IMR-90 (cell line): ENCODE results near the gene PLXDC1. TPM values are rescaled to one million over a fixed set of nuclear protein-coding genes. Genes with fewer than 3 reads are reported as not detected.

Experiments used
- ATAC-seq: fragments of 200-7000 bp; cut with Tn5 transposase; 2 replicates; pipeline ENCODE4 v1.9.1; 2020; ENCODE audit warnings: low read depth, mild to moderate bottlenecking, moderate library complexity
- BruUV-seq: library from RNA; stranded (reverse); fragments of 400-500 nt; replicated peaks from 2 replicates; lab custom pipeline; 2021; lab: Mats Ljungman, UMichigan
- CTCF ChIA-PET: fragments of 300-600 bp; formaldehyde crosslinking; extraction: SDS; loops from one replicate; lab custom pipeline; 2021; ENCODE audit warnings: antibody characterized with exemption; lab: Yijun Ruan, JAX
- POLR2A ChIA-PET: fragments of 300-600 bp; sonication (Branson Sonifier 250); formaldehyde crosslinking; loops from one replicate; lab custom pipeline; 2022; ENCODE audit warnings: antibody characterized with exemption; ENCODE audit not compliant: unreplicated experiment; lab: Charles Lee
- DNase-seq: peaks from one replicate; pipeline ENCODE4 v3.0.0; 2013
- H2AFZ ChIP-seq: replicated peaks from 2 replicates; pipeline ENCODE3; 2013; ENCODE audit warnings: low read length, mild to moderate bottlenecking; ENCODE audit not compliant: poor library complexity
- H2AK5ac ChIP-seq: 2 replicates; pipeline ENCODE4 v1.6.1; 2013; ENCODE audit warnings: low read depth, low read length, inconsistent platforms
- H2AK9ac ChIP-seq: replicated peaks from 2 replicates; pipeline ENCODE3; 2013; ENCODE audit warnings: mild to moderate bottlenecking, low read depth, low read length, moderate library complexity; ENCODE audit not compliant: poor library complexity
- H2BK120ac ChIP-seq: 2 replicates; pipeline ENCODE4 v1.6.1; 2013; ENCODE audit warnings: low read depth, low read length, inconsistent platforms
- H2BK15ac ChIP-seq: 3 replicates; pipeline ENCODE4 v1.6.1; 2013; ENCODE audit warnings: low read depth, low read length, inconsistent platforms
- H2BK20ac ChIP-seq: 2 replicates; pipeline ENCODE4 v1.6.1; 2013; ENCODE audit warnings: low read depth, mild to moderate bottlenecking, inconsistent platforms, low read length, moderate library complexity
- H2BK5ac ChIP-seq: 2 replicates; pipeline ENCODE4 v1.6.1; 2013; ENCODE audit warnings: mild to moderate bottlenecking, low read depth, low read length, inconsistent platforms; ENCODE audit not compliant: poor library complexity, severe bottlenecking
- H3K14ac ChIP-seq: replicated peaks from 2 replicates; pipeline ENCODE4 v1.6.1; 2013; ENCODE audit warnings: low read depth, low read length, inconsistent platforms
- H3K18ac ChIP-seq: 2 replicates; pipeline ENCODE4 v1.6.1; 2013; ENCODE audit warnings: low read depth, low read length, control low read depth
- H3K23ac ChIP-seq: 2 replicates; pipeline ENCODE4 v1.6.1; 2013; ENCODE audit warnings: low read depth, low read length, inconsistent platforms
- H3K27ac ChIP-seq: 2 replicates; pipeline ENCODE4 v1.5.1; 2013; ENCODE audit warnings: mild to moderate bottlenecking, control low read depth, low read length; ENCODE audit not compliant: insufficient read depth
- H3K27me3 ChIP-seq: 2 replicates; pipeline ENCODE4 v1.6.1; 2013; ENCODE audit warnings: low read length; ENCODE audit not compliant: control insufficient read depth, insufficient read depth
- H3K36me3 ChIP-seq: 2 replicates; pipeline ENCODE4 v1.6.1; 2013; ENCODE audit warnings: low read length, mixed read lengths; ENCODE audit not compliant: control insufficient read depth, insufficient read depth
- H3K4ac ChIP-seq: 2 replicates; pipeline ENCODE4 v1.6.1; 2013; ENCODE audit warnings: low read depth, low read length, inconsistent platforms
- H3K4me1 ChIP-seq: 2 replicates; pipeline ENCODE4 v1.6.1; 2013; ENCODE audit warnings: low read length, mixed read lengths; ENCODE audit not compliant: control insufficient read depth, insufficient read depth
- H3K4me2 ChIP-seq: 2 replicates; pipeline ENCODE4 v1.6.1; 2013; ENCODE audit warnings: low read depth, mild to moderate bottlenecking, control low read depth, low read length, moderate library complexity
- H3K4me3 ChIP-seq: 2 replicates; pipeline ENCODE4 v1.5.1; 2013; ENCODE audit warnings: low read depth, mild to moderate bottlenecking, control low read depth, low read length, moderate library complexity; ENCODE audit not compliant: insufficient read depth
- H3K56ac ChIP-seq: 2 replicates; pipeline ENCODE4 v1.6.1; 2013; ENCODE audit warnings: low read length, inconsistent platforms; ENCODE audit not compliant: insufficient read depth; ENCODE audit errors: extremely low read depth
- H3K79me1 ChIP-seq, 2 experiments: 2 replicates each; pipeline ENCODE4 v1.6.1; 2013; ENCODE audit warnings: low read length in 2 of 2, inconsistent platforms in 1 of 2, low read depth in 1 of 2
- H3K9ac ChIP-seq: 2 replicates; pipeline ENCODE4 v1.6.1; 2013; ENCODE audit warnings: low read depth, low read length, control low read depth
- H3K9me1 ChIP-seq: 2 replicates; pipeline ENCODE4 v1.6.1; 2013; ENCODE audit warnings: low read length, inconsistent platforms; ENCODE audit not compliant: insufficient read depth
- H3K9me3 ChIP-seq: 2 replicates; pipeline ENCODE4 v1.6.1; 2013; ENCODE audit warnings: low read length; ENCODE audit not compliant: control insufficient read depth, insufficient read depth
- H4K20me1 ChIP-seq: 2 replicates; pipeline ENCODE4 v1.6.1; 2013; ENCODE audit warnings: low read length, inconsistent platforms; ENCODE audit not compliant: insufficient read depth
- H4K5ac ChIP-seq: 2 replicates; pipeline ENCODE4 v1.6.1; 2013; ENCODE audit warnings: mild to moderate bottlenecking, low read depth, low read length, control low read depth
- H4K8ac ChIP-seq, 2 experiments: 2 replicates each; pipeline ENCODE4 v1.6.1; 2013; ENCODE audit warnings: low read depth in 2 of 2, low read length in 2 of 2, control low read depth in 1 of 2, inconsistent platforms in 1 of 2
- H4K91ac ChIP-seq: 2 replicates; pipeline ENCODE4 v1.6.1; 2013; ENCODE audit warnings: low read depth, low read length, inconsistent platforms; ENCODE audit not compliant: insufficient read depth
- BHLHE40 ChIP-seq: fragments of 150-350 bp; IDR thresholded peaks from 2 replicates; pipeline ENCODE4 v1.6.1; 2016; ENCODE audit warnings: mild to moderate bottlenecking, low read depth, low read length
- CHD1 ChIP-seq: IDR thresholded peaks from 2 replicates; pipeline ENCODE4 v1.6.1; 2012; ENCODE audit warnings: low read depth, low read length, improper control_type of control experiment
- FOS ChIP-seq: fragments of 150-350 bp; IDR thresholded peaks from 2 replicates; pipeline ENCODE4 v1.6.1; 2016; ENCODE audit warnings: low read depth, low read length
- MAZ ChIP-seq: IDR thresholded peaks from 2 replicates; pipeline ENCODE4 v1.6.1; 2012; ENCODE audit warnings: low read depth, mild to moderate bottlenecking, low read length, improper control_type of control experiment, moderate library complexity, borderline replicate concordance
- MXI1 ChIP-seq: IDR thresholded peaks from 2 replicates; pipeline ENCODE4 v1.6.1; 2012; ENCODE audit warnings: low read depth, mild to moderate bottlenecking, low read length, moderate library complexity, borderline replicate concordance
- NFE2L2 ChIP-seq: fragments of 150-350 bp; IDR thresholded peaks from 2 replicates; pipeline ENCODE4 v1.6.1; 2016; ENCODE audit warnings: low read depth, mild to moderate bottlenecking, low read length
- RCOR1 ChIP-seq: IDR thresholded peaks from 2 replicates; pipeline ENCODE4 v1.6.1; 2012; ENCODE audit warnings: mild to moderate bottlenecking, low read length, improper control_type of control experiment; ENCODE audit not compliant: insufficient replicate concordance
- RFX5 ChIP-seq: IDR thresholded peaks from 2 replicates; pipeline ENCODE4 v1.8.0; 2012; ENCODE audit warnings: low read depth, mild to moderate bottlenecking, low read length, moderate library complexity
- SMC3 ChIP-seq: fragments of 150-350 bp; IDR thresholded peaks from 2 replicates; pipeline ENCODE4 v1.6.1; 2016; ENCODE audit warnings: low read depth, mild to moderate bottlenecking, antibody characterized with exemption, low read length, moderate library complexity
- USF2 ChIP-seq: fragments of 150-350 bp; IDR thresholded peaks from 2 replicates; pipeline ENCODE4 v1.6.1; 2017; ENCODE audit warnings: mild to moderate bottlenecking, antibody characterized with exemption, low read length, low read depth
- WGBS, 2 experiments: methylation state at CpG; one replicate each; pipeline versions ENCODE4 v1.1.5 to v1.1.7; 2013; ENCODE audit warnings: missing lambda C conversion rate in 2 of 2; ENCODE audit not compliant: insufficient read length in 1 of 2; ENCODE audit errors: extremely low coverage in 2 of 2; 5-methylcytosine and 5-hydroxymethylcytosine counted together
- dilution Hi-C: fragments of 300-500 bp; cut with HindIII; formaldehyde crosslinking; loops from one replicate; pipeline ENCODE4 v1.14.3; 2018; ENCODE audit warnings: low sequenced_read_pairs; ENCODE audit not compliant: unreplicated experiment
- in situ Hi-C: fragments of 300-500 bp; cut with MboI; formaldehyde crosslinking; loops from 3 replicates; pipeline ENCODE4 v1.14.3; 2019; ENCODE audit warnings: low sequenced_read_pairs, inconsistent platforms, mixed read lengths
- intact Hi-C: fragments of 100-400 bp; cut with micrococcal nuclease; formaldehyde crosslinking; loops from 2 replicates; pipeline ENCODE4 v1.10.0; 2022
- polyA plus RNA-seq, 3 experiments: library from polyadenylated mRNA; depleted of rRNA; stranded (reverse); fragments of >200 nt; gene quantifications; 2 replicates each; pipeline ENCODE4 v1.2.3, GENCODE V29; 2012; ENCODE audit warnings: low replicate concordance in 1 of 3
- total RNA-seq: library from RNA; depleted of rRNA; stranded (reverse); fragments of >200 nt; gene quantifications from 2 replicates; pipeline ENCODE4 v1.2.3, GENCODE V29; 2012
- TF ChIP-seq, protein P1 (sequence below): fragments of 150-350 bp; IDR thresholded peaks from 2 replicates; pipeline ENCODE4 v1.6.1; 2016; ENCODE audit warnings: low read depth, mild to moderate bottlenecking, low read length, moderate library complexity, borderline replicate concordance

PLXDC1 gene
- total and polyA plus RNA-seq, 2 of the 4 experiments (the other 2 are of a cell fraction), result under 0.01 to 0.50 TPM

- BruUV-seq, result no TSS peak
- no peak overlapping the region for H3K23ac ChIP-seq
- no peak overlapping the region for H4K91ac ChIP-seq
- no peak overlapping the region for H3K14ac ChIP-seq
- no peak overlapping the region for H3K9ac ChIP-seq
- intact Hi-C loops, result loop anchor here (5.0 to 10.0 kb wide), 2 partner anchors 81 to 172 kb away; no protein-coding TSS in a partner anchor
- POLR2A ChIA-PET, result no interaction called here
- no peaks in the 10 kb centered on the region for H4K20me1 ChIP-seq
- H3K18ac ChIP-seq, result no peak overlapping the region
- DNase-seq (peak; percentile 16), ATAC-seq (peak; percentile 19; the same call in 1 of the 2 replicates)
- in situ Hi-C loops, result no loop called here
- H2BK5ac ChIP-seq, result no peak overlapping the region
- H2BK120ac ChIP-seq, result no peak overlapping the region
- peaks cover 3% of the 10 kb centered on the region; the same call in 1 of the 2 replicates for H3K9me1 ChIP-seq
- no peaks in the 10 kb centered on the region for H3K9me3 ChIP-seq
- CTCF ChIA-PET, result interaction anchor here (0.7 to 1.6 kb wide), 2 partner anchors 80 to 90 kb away, joined by 3 to 6 read pairs; no protein-coding TSS in a partner anchor
- H3K36me3 ChIP-seq, result no peaks in the 10 kb centered on the region
- no peaks in the 10 kb centered on the region for H3K79me1 ChIP-seq
- dilution Hi-C loops, result no loop called here
- H2BK15ac ChIP-seq, result no peak overlapping the region
- no peak overlapping the region for H2BK20ac ChIP-seq
- H4K5ac ChIP-seq, result no peak overlapping the region
- TF ChIP-seq MXI1 (no peak), RCOR1 (no peak), MAZ (no peak), USF2 (no peak), SMC3 (no peak), RFX5 (no peak), FOS (no peak), NFE2L2 (no peak), CHD1 (no peak), BHLHE40 (no peak)
- TF ChIP-seq, protein P1, sequence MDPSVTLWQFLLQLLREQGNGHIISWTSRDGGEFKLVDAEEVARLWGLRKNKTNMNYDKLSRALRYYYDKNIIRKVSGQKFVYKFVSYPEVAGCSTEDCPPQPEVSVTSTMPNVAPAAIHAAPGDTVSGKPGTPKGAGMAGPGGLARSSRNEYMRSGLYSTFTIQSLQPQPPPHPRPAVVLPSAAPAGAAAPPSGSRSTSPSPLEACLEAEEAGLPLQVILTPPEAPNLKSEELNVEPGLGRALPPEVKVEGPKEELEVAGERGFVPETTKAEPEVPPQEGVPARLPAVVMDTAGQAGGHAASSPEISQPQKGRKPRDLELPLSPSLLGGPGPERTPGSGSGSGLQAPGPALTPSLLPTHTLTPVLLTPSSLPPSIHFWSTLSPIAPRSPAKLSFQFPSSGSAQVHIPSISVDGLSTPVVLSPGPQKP, result no peak
- H2AK9ac ChIP-seq, result no peak overlapping the region
- H3K27ac ChIP-seq, result no peak overlapping the region
- WGBS, 2 experiments, result no CpG with 5 or more reads among the region's 8 CpGs
- H2AK5ac ChIP-seq, result 0 out of 2 replicates have a peak overlapping the region, but pooled peaks have one; percentile 2
- H3K4me3 ChIP-seq, result no peak overlapping the region
- no peak overlapping the region for H2AFZ ChIP-seq
- H3K4me1 ChIP-seq, result peaks cover 15% of the 10 kb centered on the region
- H3K27me3 ChIP-seq, result peaks cover 3% of the 10 kb centered on the region
- no peak overlapping the region for H4K8ac ChIP-seq
- H3K56ac ChIP-seq, result no peak overlapping the region
- H3K4ac ChIP-seq, result no peak overlapping the region
- no peak overlapping the region for H3K4me2 ChIP-seq
Observed at GRCh38 chr17:39062846-39063680, 88.4 kb downstream of the PLXDC1 start.
